HL-60 (cell line): ENCODE data around the gene NDUFA5.

Experiments used
- DNase-seq, 2 experiments: peaks; one replicate each; pipeline ENCODE4 v3.0.0-alpha.2; 2010 to 2020; ENCODE audit warnings: low read depth in 1 of 2, low spot score in 1 of 2
- H3K27ac ChIP-seq: fragments of 250-450 bp; sonication (Bioruptor Pico); replicated peaks from 2 replicates; pipeline ENCODE4 v1.5.1; 2020; ENCODE audit warnings: mild to moderate bottlenecking, moderate library complexity
- H3K27me3 ChIP-seq: fragments of 250-450 bp; sonication (Bioruptor Pico); 2 replicates; pipeline ENCODE4 v1.5.1; 2021; ENCODE audit warnings: mild to moderate bottlenecking, moderate library complexity; ENCODE audit not compliant: insufficient read depth, poor library complexity, severe bottlenecking
- H3K4me3 ChIP-seq: replicated peaks from 2 replicates; pipeline ENCODE4 v1.5.1; 2011; ENCODE audit warnings: mild to moderate bottlenecking, control low read depth, low read length; ENCODE audit not compliant: insufficient read depth
- GABPA ChIP-seq: IDR thresholded peaks from 2 replicates; pipeline ENCODE4 v1.6.1; 2012; ENCODE audit warnings: low read depth
- POLR2AphosphoS5 ChIP-seq: IDR thresholded peaks from 2 replicates; pipeline ENCODE4 v1.6.1; 2012; ENCODE audit warnings: low read depth
- SPI1 ChIP-seq: IDR thresholded peaks from 2 replicates; pipeline ENCODE4 v1.6.1; 2012; ENCODE audit warnings: low read depth, mild to moderate bottlenecking, borderline replicate concordance
- TF ChIP-seq, protein P1 (sequence below): IDR thresholded peaks from one replicate; pipeline ENCODE4 v1.5.1; 2011; ENCODE audit warnings: low read length, control low read depth, inconsistent platforms; ENCODE audit not compliant: insufficient read depth
- TF ChIP-seq, protein P2 (sequence below): IDR thresholded peaks from 2 replicates; pipeline ENCODE4 v1.6.1; 2012; ENCODE audit warnings: low read depth; ENCODE audit not compliant: insufficient replicate concordance

Gene NDUFA5

DNA sequence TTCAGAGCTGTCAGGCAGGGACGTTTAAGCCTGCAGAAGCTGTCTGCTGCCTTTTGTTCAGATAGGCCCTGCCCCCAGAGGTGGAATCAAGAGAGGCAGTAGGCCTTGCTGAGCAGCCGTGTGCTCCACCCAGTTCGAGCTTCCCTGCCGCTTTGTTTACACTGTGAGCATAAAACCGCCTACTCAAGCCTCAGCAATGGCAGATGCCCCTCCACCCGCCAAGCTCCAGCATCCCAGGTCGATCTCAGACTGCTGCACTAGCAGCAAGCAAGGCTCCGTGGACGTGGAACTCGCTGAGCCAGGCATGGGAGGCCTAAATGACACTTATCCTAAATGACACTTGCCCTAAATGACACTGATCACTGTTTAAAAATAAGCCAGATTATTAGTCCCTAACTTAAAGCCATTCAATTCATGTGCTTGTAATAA, 37.2 kb upstream of the NDUFA5 start:
- no peak for DNase-seq
- no peak for TF ChIP-seq SPI1
- TF ChIP-seq POLR2AphosphoS5, result no peak
- TF ChIP-seq, protein P1, sequence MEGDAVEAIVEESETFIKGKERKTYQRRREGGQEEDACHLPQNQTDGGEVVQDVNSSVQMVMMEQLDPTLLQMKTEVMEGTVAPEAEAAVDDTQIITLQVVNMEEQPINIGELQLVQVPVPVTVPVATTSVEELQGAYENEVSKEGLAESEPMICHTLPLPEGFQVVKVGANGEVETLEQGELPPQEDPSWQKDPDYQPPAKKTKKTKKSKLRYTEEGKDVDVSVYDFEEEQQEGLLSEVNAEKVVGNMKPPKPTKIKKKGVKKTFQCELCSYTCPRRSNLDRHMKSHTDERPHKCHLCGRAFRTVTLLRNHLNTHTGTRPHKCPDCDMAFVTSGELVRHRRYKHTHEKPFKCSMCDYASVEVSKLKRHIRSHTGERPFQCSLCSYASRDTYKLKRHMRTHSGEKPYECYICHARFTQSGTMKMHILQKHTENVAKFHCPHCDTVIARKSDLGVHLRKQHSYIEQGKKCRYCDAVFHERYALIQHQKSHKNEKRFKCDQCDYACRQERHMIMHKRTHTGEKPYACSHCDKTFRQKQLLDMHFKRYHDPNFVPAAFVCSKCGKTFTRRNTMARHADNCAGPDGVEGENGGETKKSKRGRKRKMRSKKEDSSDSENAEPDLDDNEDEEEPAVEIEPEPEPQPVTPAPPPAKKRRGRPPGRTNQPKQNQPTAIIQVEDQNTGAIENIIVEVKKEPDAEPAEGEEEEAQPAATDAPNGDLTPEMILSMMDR, result no peak
- TF ChIP-seq GABPA, result no peak
- TF ChIP-seq, protein P2, sequence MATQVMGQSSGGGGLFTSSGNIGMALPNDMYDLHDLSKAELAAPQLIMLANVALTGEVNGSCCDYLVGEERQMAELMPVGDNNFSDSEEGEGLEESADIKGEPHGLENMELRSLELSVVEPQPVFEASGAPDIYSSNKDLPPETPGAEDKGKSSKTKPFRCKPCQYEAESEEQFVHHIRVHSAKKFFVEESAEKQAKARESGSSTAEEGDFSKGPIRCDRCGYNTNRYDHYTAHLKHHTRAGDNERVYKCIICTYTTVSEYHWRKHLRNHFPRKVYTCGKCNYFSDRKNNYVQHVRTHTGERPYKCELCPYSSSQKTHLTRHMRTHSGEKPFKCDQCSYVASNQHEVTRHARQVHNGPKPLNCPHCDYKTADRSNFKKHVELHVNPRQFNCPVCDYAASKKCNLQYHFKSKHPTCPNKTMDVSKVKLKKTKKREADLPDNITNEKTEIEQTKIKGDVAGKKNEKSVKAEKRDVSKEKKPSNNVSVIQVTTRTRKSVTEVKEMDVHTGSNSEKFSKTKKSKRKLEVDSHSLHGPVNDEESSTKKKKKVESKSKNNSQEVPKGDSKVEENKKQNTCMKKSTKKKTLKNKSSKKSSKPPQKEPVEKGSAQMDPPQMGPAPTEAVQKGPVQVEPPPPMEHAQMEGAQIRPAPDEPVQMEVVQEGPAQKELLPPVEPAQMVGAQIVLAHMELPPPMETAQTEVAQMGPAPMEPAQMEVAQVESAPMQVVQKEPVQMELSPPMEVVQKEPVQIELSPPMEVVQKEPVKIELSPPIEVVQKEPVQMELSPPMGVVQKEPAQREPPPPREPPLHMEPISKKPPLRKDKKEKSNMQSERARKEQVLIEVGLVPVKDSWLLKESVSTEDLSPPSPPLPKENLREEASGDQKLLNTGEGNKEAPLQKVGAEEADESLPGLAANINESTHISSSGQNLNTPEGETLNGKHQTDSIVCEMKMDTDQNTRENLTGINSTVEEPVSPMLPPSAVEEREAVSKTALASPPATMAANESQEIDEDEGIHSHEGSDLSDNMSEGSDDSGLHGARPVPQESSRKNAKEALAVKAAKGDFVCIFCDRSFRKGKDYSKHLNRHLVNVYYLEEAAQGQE, result no peak
- no peak overlapping the region for H3K4me3 ChIP-seq
- H3K27ac ChIP-seq, result no peak overlapping the region
- H3K27me3 ChIP-seq, result no peaks in the 10 kb centered on the region

DNA sequence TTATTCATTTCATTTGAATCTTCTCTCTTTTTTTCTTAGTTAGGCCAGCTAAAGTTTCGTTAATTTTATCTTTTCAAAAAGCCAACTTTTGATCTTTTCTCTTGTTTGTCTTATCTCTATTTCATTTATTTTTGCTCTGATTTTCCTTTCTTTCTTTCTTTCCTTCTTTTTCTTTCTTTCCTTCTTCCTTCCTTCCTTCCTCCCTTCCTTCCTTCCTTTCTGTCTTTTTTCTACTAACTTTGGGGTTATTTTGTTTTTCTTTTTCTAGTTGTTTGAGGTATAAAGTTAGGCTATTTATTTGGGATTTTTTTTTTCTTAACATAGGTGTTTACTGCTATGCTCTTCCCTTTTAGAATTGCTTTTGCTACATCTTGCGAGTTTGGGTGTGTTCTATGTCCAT, 30.8 kb upstream of the NDUFA5 start:
- TF ChIP-seq POLR2AphosphoS5, result no peak
- TF ChIP-seq, protein P1, result no peak
- no peak for TF ChIP-seq SPI1
- TF ChIP-seq, protein P2, result no peak
- TF ChIP-seq GABPA, result no peak
- peaks cover 2% of the 10 kb centered on the region for H3K27me3 ChIP-seq
- no peak for DNase-seq
- H3K4me3 ChIP-seq, result no peak overlapping the region
- no peak overlapping the region for H3K27ac ChIP-seq

DNA sequence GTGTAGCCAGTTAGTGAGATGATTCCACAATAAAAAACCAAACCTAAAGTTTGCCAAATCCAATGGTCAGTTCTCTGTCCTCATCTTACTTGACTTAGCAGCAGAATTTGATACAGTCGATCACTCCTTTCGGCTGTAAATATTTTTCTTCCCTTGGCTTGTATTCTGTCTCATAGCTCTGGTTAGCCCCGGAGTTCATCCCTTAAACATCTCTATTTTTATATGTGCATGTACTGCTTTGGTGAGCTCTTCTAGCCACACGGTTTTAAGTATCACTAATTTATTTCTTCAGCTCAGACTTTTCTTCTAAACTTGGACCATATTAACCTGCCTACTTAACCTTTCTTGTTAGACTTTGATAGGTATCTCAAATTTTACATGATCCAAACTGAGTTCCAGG, 26.2 kb upstream of the NDUFA5 start:
- no peak overlapping the region for H3K27ac ChIP-seq

More for the DNA sequence above, 26.2 kb upstream of the NDUFA5 start:
- no peak overlapping the region for H3K4me3 ChIP-seq
- no peak for TF ChIP-seq POLR2AphosphoS5
- TF ChIP-seq, protein P2, result no peak
- no peak for TF ChIP-seq SPI1
- no peak for TF ChIP-seq GABPA
- peaks cover 7% of the 10 kb centered on the region for H3K27me3 ChIP-seq
- no peak for DNase-seq
